ENCODE measurements around the gene TMA7B.

Gene TMA7B

DNA sequence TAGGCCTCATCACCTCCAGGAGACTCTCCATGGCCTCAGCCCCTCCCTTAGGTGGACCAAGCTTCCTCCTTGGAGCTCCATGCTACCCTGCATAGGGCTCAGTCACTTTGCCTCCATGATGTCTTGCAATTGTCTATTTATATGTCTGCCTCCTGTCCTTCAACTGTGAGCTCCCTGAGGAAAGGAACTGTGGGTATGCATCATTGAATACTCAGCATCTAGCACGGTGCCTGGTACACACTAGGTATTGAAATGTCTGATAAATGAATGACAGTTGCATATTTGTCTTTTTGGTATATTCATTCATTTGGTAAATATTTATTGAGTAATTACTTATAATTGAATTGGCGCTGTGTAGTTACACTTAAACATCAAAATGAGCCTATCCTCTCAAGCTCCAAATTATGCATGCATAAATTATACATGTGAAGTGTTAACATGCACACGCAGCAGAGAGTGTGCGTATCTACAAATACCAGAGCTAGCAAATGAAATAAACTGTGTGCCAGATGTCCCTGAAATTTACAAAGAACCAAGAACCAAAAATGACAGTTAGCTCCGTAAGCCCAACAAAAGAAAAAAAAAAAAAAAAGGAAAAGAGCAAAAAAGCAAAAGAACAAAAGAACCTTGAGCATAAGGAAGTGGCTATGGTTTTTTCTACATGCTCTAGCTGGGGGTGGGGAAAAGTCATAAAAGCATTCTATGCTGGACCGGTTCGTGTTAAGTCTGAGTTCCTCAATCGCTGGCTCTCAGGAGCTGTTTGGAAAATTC, 34.1 kb upstream of the TMA7B start:
- TF ChIP-seq ZNF274 (IDR thresholded peaks at IDR 0.05; ENCODE audit: low read depth, low read length), result no peak
- no peak overlapping the region for H3K4me3 ChIP-seq (ENCODE audit: low read length)

DNA sequence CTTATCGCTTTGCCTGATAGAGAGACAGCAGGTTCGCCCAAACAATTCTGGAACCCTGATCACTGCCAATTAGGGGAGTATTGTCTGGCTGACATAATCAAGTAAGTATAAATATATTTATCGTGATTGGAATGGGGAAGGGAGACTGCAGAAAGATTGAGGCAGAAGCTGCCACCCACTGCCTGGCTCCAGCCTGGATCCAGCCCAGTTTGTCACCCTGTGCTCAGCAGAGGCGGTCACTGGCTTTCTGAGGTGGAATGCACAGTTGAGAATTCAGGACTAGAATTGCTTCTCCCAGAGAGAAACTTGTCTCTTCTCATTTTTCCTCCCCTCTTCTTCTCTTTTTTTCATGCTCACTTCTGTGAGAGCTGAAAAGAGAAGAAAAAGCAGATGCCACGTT, 33.4 kb upstream of the TMA7B start:
- TF ChIP-seq ZNF274 (IDR thresholded peaks at IDR 0.05; ENCODE audit: low read depth, low read length), result no peak

DNA sequence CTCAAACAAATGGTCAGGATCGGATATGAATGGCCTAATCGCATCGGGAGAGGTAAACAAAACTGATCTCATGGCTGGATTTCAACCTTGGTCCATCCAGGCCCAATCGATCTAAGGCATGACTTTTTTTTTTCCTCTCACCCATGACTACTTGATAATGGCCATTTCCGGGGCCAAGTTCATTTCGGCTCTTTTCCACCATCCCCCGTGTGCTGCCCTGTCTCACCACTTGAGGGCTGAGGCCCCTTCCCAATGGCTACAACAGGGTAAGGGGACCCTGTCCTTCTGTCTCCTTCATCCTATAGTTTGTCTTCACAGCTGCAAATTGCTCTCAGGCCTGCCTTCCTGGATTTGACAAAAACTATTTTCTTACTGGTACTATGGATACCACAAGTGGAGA, 32.7 kb upstream of the TMA7B start:
- no peak for TF ChIP-seq ZNF274 (IDR thresholded peaks at IDR 0.05; ENCODE audit: low read depth, low read length)
- no peak overlapping the region for H3K4me3 ChIP-seq (ENCODE audit: low read length)

More for the DNA sequence above, 33.4 kb upstream of the TMA7B start:
- no peak overlapping the region for H3K4me3 ChIP-seq (ENCODE audit: low read length)

DNA sequence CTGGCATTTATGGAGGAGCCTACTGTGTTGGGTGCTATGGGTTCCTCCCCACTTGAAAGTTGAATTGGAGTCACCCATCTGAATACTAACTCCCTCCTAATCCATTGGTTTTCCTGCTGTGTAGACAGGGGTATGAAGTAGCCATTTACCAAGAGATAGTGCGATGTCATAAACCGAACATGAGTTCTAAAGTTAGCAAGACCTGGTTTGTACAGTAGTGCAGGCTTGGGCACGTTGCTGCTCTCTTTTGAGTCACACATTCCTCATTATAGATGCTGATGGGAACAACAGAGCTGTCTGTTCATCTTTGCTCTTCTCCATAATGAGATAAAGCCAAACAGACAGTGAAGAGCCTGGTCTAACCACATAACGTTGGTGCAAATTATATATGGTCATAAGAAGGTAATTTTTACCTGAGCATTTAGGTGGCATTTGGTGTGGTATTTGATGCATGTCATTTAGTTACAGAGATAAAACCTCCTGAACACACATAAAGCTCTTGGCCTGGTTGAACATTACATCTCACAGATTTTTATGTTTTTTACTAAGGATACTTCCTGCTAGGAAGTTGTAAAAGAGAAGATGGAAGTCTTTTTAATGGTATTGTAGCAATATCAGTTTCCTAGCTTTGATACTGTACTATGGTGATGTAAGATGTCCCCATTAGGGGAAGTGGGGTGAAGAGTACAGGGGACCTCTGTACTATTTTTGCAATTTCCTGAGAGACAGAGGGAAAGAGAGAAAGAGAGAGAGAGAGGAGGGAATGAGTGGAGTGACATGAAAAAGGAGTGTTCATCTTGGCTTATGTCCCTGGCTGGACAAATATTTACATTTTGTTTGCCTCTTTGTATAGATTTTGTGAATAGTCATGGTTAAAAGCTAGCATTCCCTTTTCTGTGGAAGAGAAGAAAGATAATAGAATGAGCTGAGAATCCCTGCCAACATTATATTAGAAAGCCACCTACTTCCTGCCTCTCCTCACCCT, 31.4 kb upstream of the TMA7B start:
- no peak for TF ChIP-seq ZNF274 (IDR thresholded peaks at IDR 0.05; ENCODE audit: low read depth, low read length)
- H3K4me3 ChIP-seq (ENCODE audit: low read length), result no peak overlapping the region

DNA sequence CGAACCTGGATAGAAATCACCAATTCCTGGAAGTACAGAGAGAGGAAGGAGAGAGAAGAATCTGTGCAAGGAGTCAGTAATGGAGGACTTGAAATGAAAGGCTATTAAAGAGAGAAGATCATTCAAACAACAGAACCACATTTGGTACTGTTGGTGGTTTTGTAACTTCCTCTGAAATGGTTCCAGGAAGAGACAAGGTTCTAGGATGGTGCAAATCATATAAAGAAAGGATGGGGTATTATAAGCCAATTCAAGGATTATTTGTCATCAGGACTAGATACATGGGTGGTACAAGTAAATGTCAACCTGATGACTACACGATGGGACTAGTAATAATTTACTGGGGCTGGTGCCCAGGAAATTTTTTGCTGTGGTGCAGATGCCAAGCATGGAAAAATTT, 28.9 kb upstream of the TMA7B start:
- no peak overlapping the region for H3K4me3 ChIP-seq (ENCODE audit: low read length)
- TF ChIP-seq ZNF274 (IDR thresholded peaks at IDR 0.05; ENCODE audit: low read depth, low read length), result no peak

DNA sequence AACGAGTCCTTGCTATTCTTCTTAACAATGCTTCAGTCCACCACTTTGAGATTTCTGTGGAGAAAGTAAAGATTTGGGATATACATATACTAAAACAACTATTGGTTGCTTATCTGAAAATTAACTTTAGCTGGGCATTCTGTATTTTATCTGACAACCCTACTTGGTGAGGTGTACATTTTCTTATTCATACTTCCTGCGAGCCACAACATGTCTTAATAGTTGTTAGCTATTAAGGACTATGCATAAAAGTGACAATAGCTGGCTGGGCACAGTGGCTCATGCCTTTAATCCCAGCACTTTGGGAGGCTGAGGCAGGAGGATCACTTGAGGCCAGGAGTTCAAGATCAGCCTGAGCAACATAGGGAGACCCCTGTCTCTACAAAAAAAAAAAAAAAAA, 28.0 kb upstream of the TMA7B start:
- no peak overlapping the region for H3K4me3 ChIP-seq (ENCODE audit: low read length)
- TF ChIP-seq ZNF274 (IDR thresholded peaks at IDR 0.05; ENCODE audit: low read depth, low read length), result no peak

DNA sequence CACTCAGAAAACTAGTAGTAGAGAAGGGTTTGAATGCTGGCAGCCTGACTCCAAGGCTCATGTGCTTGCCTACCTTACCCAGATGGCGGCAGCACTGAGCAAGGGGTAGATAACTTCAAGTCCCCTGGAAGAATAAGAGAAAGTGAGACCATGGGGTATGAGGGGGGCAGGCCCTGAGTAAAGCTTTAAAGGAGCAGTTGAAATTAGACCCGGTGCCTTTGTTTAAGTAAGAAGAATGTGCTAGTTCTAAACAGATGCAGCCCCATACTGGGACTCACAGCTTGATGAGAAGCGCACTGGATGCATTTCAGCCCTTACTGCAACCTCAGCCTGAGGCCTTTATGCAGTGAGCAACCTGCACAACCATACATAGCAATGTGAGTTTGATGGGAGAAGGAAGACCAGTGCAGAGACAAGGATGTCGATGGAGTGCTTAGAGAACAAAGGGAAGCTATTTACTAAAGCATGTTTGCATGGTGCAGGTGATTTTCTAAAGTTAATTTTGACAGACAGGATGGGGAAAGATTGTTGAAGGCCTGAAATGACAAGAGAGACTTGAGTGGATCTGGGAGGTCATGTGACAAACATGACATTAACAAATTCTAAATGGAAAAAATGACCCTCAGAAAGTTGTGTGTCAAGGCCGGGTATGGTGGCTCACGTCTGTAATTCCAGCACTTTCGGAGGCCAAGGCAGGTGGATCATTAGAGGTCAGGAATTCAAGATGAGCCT, 27.1 kb upstream of the TMA7B start:
- no peak overlapping the region for H3K4me3 ChIP-seq (ENCODE audit: low read length)
- TF ChIP-seq ZNF274 (IDR thresholded peaks at IDR 0.05; ENCODE audit: low read depth, low read length), result no peak

DNA sequence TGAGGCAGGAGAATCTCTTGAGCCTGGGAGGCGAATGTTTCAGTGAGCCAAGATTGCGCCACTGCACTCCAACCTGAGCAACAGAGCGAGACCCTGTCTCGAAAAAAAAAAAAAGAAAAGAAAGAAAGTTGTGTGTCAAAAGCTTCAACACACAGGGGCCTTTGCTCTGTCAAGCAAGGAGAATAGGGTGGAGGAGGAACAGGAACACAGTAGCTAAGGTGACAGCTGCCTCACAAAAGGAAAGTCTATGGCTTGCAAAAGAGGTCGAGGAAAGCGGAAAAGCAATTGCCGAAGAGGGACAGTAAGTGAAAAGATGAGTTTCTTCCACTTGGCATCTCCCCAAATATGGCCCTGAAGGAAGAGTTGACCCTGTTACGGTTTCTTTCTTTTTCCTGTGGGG, 26.5 kb upstream of the TMA7B start:
- no peak for TF ChIP-seq ZNF274 (IDR thresholded peaks at IDR 0.05; ENCODE audit: low read depth, low read length)

DNA sequence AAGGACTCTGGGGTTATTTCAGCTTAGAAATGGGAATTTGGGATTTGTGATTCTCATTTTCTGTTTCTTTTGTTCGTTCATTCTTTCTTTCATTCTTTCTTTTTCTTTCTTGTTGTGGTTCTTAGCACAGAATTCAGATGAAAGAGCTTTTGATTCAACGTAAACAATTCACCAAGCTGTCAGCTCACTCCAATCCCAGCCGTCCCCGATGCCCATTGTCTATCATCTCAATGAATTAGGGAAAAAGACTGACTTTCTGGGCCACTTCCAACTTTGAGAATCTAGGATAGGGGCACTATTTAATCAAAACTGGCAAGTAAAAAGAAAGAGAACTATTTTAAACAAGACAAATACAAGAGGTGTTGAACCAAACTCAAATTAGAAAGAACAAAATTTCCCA, 25.1 kb upstream of the TMA7B start:
- H3K4me3 ChIP-seq (ENCODE audit: low read length), result no peak overlapping the region
- TF ChIP-seq ZNF274 (IDR thresholded peaks at IDR 0.05; ENCODE audit: low read depth, low read length), result no peak

More for the DNA sequence above, 26.5 kb upstream of the TMA7B start:
- no peak overlapping the region for H3K4me3 ChIP-seq (ENCODE audit: low read length)

DNA sequence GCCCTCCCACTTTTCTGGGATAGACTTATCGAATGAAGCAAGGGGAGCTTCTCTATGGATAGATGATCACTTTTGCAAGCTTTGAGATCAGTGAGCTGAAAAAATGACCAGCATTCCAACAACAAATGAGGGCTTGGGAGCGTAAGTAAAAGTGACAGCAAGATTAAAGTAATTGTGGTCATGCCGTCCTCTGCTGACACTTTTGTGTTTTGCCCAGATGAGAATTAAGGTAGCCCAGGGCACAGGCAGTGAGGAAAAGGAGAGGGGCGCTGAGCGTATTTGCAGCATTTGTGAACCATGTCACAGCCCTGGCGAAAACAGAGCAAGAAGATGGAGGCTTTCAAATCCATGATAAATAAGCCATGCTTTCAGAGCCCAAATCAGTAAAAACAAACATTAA, 24.6 kb upstream of the TMA7B start:
- no peak overlapping the region for H3K4me3 ChIP-seq (ENCODE audit: low read length)
- TF ChIP-seq ZNF274 (IDR thresholded peaks at IDR 0.05; ENCODE audit: low read depth, low read length), result no peak

DNA sequence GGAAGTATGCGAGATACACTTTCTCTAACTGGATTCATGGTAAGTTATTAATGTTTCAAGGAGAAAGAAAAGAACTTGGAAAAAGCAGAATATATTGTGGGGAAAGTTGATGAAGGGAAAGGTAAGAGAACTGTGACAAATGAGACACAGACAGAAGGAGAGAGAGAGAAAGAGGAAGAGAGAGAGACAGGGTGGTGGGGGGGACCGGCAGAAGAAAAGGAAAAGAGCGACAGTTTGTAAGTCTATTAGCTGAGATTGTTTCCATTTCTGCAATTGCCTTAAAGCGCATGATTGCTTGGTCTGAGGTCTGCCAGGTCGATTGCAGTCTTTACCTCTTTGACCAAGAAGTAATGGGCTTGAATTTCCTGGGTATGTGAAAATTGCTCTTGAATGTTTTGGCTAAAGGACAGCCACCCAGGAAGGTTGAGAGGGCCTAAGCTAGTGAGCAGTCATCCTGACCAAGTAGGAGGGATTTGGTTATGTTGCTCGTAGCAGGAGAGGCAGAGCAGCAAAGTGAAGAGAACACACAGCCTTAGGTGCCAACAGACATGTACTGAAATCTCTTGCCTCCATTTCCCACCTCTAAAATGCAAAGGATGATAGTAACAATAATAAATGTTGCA, 23.6 kb upstream of the TMA7B start:
- no peak overlapping the region for H3K4me3 ChIP-seq (ENCODE audit: low read length)
- TF ChIP-seq ZNF274 (IDR thresholded peaks at IDR 0.05; ENCODE audit: low read depth, low read length), result no peak

DNA sequence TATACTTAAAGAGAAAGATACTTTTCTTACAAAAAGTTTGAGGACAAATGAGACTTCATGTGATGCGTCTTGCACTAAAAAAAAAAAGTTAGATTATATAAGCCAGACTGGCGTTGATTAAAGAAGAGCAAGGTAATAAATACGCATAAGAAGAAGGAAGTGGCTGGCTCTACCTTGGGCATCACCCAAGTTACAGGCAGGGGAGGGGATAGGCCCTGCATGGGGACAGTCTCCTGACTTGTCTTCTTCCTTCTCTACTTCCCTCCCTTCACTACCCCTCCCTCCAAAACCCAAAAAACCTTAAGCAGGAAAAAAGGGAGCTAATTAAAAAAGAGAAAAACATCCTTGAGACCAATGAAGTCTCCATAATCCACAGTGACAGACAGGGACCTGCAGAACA, 22.3 kb upstream of the TMA7B start:
- TF ChIP-seq ZNF274 (IDR thresholded peaks at IDR 0.05; ENCODE audit: low read depth, low read length), result no peak
- no peak overlapping the region for H3K4me3 ChIP-seq (ENCODE audit: low read length)

DNA sequence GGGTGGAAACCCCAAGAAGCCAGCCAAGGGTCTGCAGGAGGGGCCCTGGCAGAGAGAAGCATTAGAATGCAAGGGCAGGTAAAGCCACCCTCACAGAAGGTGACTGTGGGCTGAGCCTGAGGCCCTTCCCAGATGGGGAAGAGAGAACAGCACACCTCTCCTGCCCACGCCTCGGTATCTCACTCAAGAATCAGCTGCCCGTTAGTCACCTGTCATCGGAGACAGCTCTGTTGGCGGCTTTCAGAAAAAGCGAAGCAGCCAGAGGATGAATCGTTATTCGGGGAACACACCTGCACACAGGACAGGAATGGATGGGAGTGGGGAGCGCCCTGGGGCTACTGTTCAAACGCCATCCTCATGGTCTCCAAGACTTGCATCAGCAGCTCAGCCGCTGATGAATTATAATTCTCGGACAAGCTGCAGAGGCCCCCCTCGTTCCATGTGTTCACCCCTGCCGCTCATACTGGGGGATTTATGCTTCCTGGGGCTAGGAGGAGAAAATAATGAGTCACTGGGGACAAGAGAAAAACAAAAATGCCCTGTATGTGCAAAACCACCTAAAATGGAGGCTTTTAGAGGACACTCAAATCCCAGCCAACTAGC, 21.6 kb upstream of the TMA7B start:
- TF ChIP-seq ZNF274 (IDR thresholded peaks at IDR 0.05; ENCODE audit: low read depth, low read length), result no peak
- no peak overlapping the region for H3K4me3 ChIP-seq (ENCODE audit: low read length)

Measured in GM08714 (cell line).